NOMO-1 treated with DMSO at 0.1 percent for 48 hours (cell line): ENCODE measurements around the gene JMY.
"Not testable (repeated sequence)": the region's sequence is repeated elsewhere in the genome, so short reads cannot be mapped to it uniquely, and the experiment has no call there.

ENCODE experiments used
- DNase-seq: peaks from one replicate; lab custom pipeline; 2025; ENCODE audit not compliant: unreplicated experiment; lab: John Stamatoyannopoulos, UW

Gene JMY

DNA sequence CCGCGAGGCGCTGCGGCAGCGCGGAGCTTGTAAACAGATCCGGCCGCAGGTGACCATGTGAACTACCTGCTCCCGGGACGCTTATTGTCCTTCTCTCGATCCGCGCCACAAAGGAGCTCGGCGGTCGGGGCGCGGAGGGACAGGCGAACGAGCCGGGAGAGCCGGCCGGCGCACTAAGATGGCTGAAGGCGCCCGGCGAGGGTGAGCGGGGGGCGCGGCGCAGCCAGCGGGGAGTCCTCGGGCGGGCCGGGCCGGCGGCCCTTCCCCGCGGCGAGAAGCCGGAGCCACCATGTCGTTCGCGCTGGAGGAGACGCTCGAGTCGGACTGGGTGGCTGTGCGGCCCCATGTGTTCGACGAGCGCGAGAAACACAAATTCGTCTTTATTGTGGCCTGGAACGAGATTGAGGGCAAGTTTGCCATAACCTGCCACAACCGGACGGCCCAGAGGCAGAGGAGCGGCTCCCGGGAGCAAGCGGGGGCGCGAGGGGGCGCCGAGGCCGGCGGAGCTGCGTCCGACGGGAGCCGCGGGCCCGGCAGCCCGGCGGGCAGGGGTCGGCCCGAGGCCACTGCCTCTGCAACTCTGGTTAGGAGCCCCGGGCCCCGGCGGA lies 535 bp downstream of the JMY start:
- DNase-seq = no peak

- DNase-seq = peak; percentile 17
These were observed 1.2 kb downstream of the JMY start for GRCh38 chr5:79236970-79237739.

DNA sequence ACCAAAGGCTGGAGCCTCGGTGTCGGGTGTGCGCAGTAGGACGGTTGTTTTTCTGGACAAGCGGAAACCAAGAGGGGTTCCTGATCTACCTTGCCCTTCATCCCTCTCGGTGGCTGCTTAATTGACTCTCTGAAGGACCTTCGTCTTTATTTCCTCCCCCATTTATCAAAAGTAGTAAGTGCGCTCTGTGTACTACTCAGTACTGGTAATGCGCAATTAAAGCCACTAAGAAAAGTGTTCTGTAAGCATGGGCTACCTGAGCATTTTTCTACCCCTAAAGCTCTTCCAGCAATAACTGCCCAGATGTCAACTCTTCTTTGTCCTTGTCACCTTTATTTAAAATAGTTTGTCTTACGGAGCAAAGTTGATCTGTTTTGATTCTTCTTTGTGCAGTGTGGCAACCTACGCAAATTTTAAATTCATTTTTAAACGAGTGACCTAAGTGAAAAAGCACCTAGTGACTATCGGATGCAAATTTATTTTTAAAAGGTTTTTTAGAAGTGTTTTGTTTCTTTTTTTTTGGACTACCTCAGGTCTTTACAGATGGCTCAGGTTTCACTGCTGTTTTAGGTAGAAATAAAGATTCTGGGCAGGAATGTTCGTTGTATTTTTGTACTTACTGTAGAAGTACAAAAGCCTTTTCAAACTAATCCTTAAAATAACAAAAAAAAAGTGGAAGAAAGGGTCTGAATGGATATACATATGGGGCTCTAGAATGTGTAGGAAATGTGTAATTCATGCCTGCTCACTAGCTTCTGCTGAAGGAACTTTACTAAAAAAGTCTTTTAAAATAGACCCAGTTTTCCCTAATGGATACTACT lies 2.0 kb downstream of the JMY start:
- no peak for DNase-seq

DNA sequence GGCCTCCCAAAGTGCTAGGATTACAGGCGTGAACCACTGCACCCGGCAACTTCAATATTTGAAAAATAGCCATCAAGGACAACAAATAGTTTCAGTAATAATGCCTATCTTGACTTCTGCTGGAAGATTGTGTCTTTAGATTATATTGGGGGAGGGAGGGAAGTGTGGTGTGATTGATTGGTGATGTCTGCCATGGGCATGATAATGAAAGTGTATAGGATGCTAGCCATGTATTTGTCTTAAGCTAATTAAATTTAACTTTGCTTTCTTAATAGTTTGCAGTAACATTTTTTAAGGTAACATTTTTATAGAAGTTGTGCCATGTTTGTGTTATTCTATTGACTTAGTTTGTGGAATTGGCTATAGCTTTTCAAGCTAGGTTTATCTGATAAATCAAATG lies 4.6 kb downstream of the JMY start:
- DNase-seq = no peak

DNA sequence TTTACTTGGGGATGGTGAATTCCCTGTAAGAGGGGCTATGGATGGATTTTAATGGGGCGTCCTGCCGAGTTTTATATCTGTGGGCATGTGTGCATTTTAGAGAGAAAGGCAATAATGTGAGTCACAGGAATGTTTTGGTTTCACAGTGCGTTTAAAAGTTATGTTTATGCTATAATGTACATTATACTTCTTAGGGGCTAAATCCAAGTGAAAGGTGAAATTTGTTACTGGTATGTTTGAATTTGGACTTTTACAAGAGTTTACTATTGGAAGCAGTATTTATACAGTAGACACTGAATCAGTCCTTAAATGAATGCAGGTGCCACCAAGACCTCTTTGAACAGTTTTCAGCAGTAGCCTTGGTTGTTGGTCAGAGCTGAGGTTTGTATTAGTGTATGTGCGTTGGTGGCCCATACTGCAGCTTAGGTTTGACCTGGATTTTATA lies 5.6 kb downstream of the JMY start:
- no peak for DNase-seq

DNA sequence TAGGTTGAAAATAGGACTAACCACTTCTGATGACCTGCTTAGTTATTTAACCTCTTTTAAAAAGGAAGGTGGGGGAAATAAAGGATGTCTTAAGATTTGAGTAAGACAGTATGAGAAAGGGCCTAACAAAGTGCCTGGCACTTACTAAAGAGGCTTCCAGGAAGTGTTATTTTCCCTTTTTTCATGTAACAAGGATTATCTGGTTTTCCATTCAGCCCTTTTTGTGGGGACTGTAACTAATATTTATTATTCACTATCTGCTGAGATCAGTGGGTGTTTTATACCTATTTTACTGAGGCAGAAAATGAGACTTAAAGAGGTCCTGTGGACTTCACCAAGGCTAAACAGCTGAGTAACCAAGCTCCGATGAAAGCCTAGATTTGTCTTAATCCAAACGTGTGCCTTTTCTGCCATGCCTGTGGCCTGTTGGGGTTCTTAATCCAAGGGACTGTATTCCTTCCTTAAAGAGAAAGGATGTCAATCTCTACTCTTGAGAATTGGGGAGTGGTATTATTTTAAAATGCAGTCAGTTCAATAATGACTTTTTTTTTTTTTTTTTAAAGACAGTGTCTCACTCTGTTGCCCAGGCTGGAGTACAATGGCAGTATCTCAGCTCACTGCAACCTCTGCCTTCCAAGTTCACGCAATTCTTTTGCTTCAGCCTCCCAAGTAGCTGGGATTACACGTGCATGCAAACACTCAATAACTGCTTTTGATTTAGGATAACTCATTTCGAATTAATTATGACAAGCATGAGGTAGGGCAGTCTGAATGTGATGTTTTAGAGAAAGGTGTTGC lies 6.5 kb downstream of the JMY start:
- DNase-seq = no peak

GRCh38 chr5:79243224-79243623 lies 7.3 kb downstream of the JMY start:
- no peak for DNase-seq

- DNase-seq = not testable (repeated sequence)
These were observed 18.1 kb downstream of the JMY start for GRCh38 chr5:79254067-79254466.

GRCh38 chr5:79255786-79256557 lies 20.0 kb downstream of the JMY start:
- no peak for DNase-seq

DNA sequence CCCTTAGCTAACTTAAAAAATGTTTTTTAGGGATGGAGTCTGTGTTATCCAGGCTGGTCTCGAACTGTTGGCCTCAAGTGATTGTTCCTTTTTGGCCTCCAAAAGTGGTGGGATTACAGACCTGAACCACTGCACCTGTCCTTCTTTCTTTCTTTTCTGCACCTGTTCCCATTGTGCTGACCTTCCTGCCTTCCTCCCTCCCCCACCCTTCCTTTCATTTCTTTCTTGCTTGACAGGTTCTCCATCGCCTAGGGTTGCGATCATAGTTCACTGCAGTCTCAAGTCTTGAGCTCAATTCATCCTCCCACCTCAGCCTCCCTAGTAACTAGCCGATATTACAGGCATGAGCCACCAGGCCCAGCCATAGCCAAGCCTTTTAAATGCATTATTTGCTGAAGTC lies 20.6 kb downstream of the JMY start:
- no peak for DNase-seq

- no peak for DNase-seq
These were observed 21.4 kb downstream of the JMY start for GRCh38 chr5:79257314-79257713.

DNA sequence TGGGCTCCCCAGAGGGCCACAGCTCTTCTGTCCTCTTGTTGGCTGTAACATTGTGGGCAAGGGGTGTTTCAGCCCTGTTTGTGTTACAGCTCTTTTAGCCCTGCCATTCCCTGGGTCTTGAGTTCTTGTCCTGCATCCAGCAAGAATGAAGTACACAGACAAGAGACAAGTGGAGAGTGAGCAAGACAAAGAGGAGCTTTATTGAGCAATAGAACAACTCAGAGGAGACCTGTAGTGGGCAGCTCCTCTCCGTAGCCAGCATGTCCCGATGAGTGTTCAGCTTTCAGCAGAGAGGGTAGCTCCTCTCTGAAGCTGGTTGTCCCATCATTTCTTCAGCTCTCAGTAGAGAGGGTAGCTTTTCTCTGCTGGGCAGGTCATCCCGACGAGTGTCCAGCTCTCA lies 22.9 kb downstream of the JMY start:
- no peak for DNase-seq

GRCh38 chr5:79259383-79259782 lies 23.5 kb downstream of the JMY start:
- no peak for DNase-seq

- DNase-seq = no peak
These were observed 23.9 kb downstream of the JMY start for GRCh38 chr5:79259810-79260209.

GRCh38 chr5:79261897-79262296 lies 26.0 kb downstream of the JMY start:
- DNase-seq = no peak

GRCh38 chr5:79263290-79263689 lies 27.4 kb downstream of the JMY start:
- DNase-seq = no peak

DNA sequence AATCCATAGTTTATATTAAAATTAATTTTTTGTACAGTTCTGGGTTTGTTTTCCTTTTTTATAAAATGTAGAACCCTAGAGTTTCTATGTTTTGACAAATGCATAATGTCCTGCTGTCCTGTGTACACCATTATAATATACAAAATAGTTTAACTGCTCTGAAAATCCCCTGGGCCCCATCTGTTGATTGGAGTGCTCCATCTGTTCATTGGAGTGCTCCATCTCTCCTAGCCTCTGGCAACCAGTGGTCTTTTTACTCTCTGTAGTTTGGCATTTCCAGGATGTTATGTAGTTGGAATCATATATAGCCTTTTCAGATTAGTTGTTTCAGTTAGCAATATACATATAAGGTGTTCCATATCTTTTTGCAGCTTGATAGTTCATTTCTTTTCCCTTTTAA lies 31.2 kb downstream of the JMY start:
- no peak for DNase-seq

DNA sequence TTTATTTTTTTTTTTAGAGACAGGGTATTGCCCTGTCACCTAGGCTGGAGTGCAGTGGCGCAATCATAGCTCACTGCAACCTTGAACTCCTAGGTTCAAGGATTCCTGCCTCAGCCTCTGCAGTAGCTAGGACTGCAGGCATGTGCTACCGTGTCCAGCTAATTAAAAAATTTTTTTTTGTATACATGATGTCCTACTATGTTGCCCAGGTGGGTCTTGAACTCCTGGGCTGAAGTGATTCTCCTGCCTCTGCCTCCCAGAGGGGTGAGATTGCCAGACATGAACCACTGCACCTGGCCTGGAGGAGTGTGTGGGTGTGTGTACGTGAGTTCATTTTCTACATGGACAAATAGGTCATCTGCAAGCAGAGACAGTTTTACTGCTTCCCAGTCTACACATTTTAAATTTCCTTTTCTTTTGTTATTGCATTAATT lies 33.8 kb downstream of the JMY start:
- DNase-seq = no peak

GRCh38 chr5:79273341-79273740 lies 37.4 kb downstream of the JMY start:
- no peak for DNase-seq

- DNase-seq = peak; percentile 85
These were observed 48.9 kb downstream of the JMY start for GRCh38 chr5:79284846-79285245.
